ENCODE data around the gene MSANTD2.

- no peak for TF ChIP-seq POLR2AphosphoS5 (IDR thresholded peaks at IDR 0.05; ENCODE audit: low read depth)
- no peak for TF ChIP-seq CTCF (IDR thresholded peaks at IDR 0.05; ENCODE audit: insufficient read depth, low read length)
- TF ChIP-seq REST (IDR thresholded peaks at IDR 0.05; ENCODE audit: insufficient replicate concordance, low read depth): no peak
- no peak for TF ChIP-seq SPI1 (IDR thresholded peaks at IDR 0.05; ENCODE audit: borderline replicate concordance, low read depth)
Observed at GRCh38 chr11:124804884-124805283, 4.7 kb upstream of the MSANTD2 start.
